Esophagus muscularis mucosa (tissue), 4 donors: ENCODE results near the gene MYH16. TPM values are rescaled to one million over a fixed set of nuclear protein-coding genes. Genes with fewer than 3 reads are reported as not detected.

ENCODE experiments used
- DNase-seq: peaks from one replicate; pipeline ENCODE4 v3.0.0-alpha.2; 2017; ENCODE audit errors: extremely low spot score
- H3K27ac ChIP-seq, 4 donors: fragments of 200-600 bp; sonication (generic); replicated peaks in 1 of 4; 1 replicate in 3 of 4; 2 replicates in 1 of 4; pipeline ENCODE4 v1.5.1; 2016 to 2019; ENCODE audit warnings: mild to moderate bottlenecking in 1 of 4
- H3K27me3 ChIP-seq, 4 donors: fragments of 200-600 bp; sonication (generic); one replicate each; pipeline versions ENCODE4 v1.5.1 to v1.6.0; 2016 to 2019
- H3K36me3 ChIP-seq, 4 donors: fragments of 200-600 bp; sonication (generic); one replicate each; pipeline ENCODE4 v1.5.1; 2016 to 2019
- H3K4me1 ChIP-seq, 4 donors: fragments of 200-600 bp; sonication (generic); one replicate each; pipeline ENCODE4 v1.5.1; 2016 to 2019
- H3K4me3 ChIP-seq, 4 donors: fragments of 200-600 bp; sonication (generic); 1 replicate in 2 of 4; 2 replicates in 2 of 4; pipeline ENCODE4 v1.5.1; 2016 to 2019; ENCODE audit warnings: mild to moderate bottlenecking in 4 of 4, moderate library complexity in 1 of 4
- H3K9me3 ChIP-seq, 4 donors: fragments of 200-600 bp; sonication (generic); 1 replicate in 3 of 4; 2 replicates in 1 of 4; pipeline ENCODE4 v1.5.1; 2016 to 2019
- EP300 ChIP-seq: sonication (generic); formaldehyde crosslinking; IDR thresholded peaks from one replicate; pipeline ENCODE4 v1.6.1; 2017; ENCODE audit warnings: antibody characterized with exemption
- POLR2A ChIP-seq: fragments of 450-650 bp; IDR thresholded peaks from one replicate; pipeline ENCODE4 v1.6.1; 2017; ENCODE audit warnings: antibody characterized with exemption, moderate library complexity, mild to moderate bottlenecking, low read depth
- POLR2AphosphoS5 ChIP-seq, 2 donors: sonication (generic); formaldehyde crosslinking; IDR thresholded peaks; one replicate each; pipeline ENCODE4 v1.6.1; 2017; ENCODE audit warnings: antibody characterized with exemption in 2 of 2
- WGBS: methylation state at CpG from one replicate; pipeline ENCODE4 v1.1.5; 2018; 5-methylcytosine and 5-hydroxymethylcytosine counted together
- intact Hi-C: fragments of 100-400 bp; cut with DNase I; formaldehyde crosslinking; loops from one replicate; pipeline ENCODE4 v1.15.1; 2023
- total RNA-seq, 4 donors: library from RNA; depleted of rRNA; stranded (reverse); fragments of >200 nt; gene quantifications; one replicate each; pipeline versions ENCODE4 v1.1.0 to v1.2.1, GENCODE V29; 2016
- TF ChIP-seq, protein P1 (sequence below), 3 experiments: fragments of 200-600 bp in 2 of 3; fragments of 450-650 bp in 1 of 3; sonication (generic) in 2 of 3; IDR thresholded peaks; one replicate each; pipeline ENCODE4 v1.5.1; 2017 to 2019; ENCODE audit warnings: antibody characterized with exemption in 3 of 3, mild to moderate bottlenecking in 2 of 3, moderate library complexity in 1 of 3

MYH16 gene
- total RNA-seq, 4 donors from 2014 or later, result not detected

GRCh38 chr7:99257675-99258074 is 15.0 kb upstream of the MYH16 start:
- Histone ChIP-seq H3K36me3 (no peaks in the 10 kb centered on the region), H3K27ac (no peak overlapping the region), H3K9me3 (no peaks in the 10 kb centered on the region), H3K4me3 (no peak overlapping the region), H3K27me3 (peaks cover 0 to 21% (median 0%) of the 10 kb centered on the region in 4 donors), H3K4me1 (no peaks in the 10 kb centered on the region)
- WGBS, result 93% methylated on average over 7 of the region's 7 CpGs
- TF ChIP-seq POLR2A, result no peak
- no peak for TF ChIP-seq POLR2AphosphoS5 (IDR thresholded peaks at IDR 0.05)
- TF ChIP-seq, protein P1, sequence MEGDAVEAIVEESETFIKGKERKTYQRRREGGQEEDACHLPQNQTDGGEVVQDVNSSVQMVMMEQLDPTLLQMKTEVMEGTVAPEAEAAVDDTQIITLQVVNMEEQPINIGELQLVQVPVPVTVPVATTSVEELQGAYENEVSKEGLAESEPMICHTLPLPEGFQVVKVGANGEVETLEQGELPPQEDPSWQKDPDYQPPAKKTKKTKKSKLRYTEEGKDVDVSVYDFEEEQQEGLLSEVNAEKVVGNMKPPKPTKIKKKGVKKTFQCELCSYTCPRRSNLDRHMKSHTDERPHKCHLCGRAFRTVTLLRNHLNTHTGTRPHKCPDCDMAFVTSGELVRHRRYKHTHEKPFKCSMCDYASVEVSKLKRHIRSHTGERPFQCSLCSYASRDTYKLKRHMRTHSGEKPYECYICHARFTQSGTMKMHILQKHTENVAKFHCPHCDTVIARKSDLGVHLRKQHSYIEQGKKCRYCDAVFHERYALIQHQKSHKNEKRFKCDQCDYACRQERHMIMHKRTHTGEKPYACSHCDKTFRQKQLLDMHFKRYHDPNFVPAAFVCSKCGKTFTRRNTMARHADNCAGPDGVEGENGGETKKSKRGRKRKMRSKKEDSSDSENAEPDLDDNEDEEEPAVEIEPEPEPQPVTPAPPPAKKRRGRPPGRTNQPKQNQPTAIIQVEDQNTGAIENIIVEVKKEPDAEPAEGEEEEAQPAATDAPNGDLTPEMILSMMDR (IDR thresholded peaks at IDR 0.05), result no peak
- TF ChIP-seq EP300, result no peak
- intact Hi-C loops, result no loop called here
- DNase-seq, result no peak

DNA sequence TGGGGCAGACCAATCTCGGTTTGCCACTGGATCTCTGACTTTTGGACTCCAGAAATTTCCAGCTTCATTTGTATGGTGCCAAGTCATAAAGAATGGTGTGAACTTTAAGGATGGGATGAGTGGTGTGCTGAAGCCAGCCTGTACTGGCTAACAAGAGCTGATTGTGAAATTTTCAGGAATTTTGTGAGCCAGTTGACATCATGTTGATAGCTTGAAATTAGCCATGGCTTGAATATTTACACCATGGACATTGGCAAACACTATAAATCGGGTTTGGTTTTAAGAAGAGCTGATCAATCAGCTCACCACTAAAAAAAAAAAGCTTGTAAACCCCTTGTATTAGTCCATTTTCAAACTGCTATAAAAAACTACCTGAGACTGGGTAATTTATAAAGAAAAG is 14.1 kb upstream of the MYH16 start:
- Histone ChIP-seq H3K36me3 (no peaks in the 10 kb centered on the region), H3K4me3 (no peak overlapping the region), H3K27me3 (peaks cover 0 to 21% (median 0%) of the 10 kb centered on the region in 4 donors), H3K27ac (no peak overlapping the region), H3K9me3 (no peaks in the 10 kb centered on the region), H3K4me1 (no peaks in the 10 kb centered on the region)
- intact Hi-C loops, result no loop called here
- 87% methylated on average over 2 of the region's 2 CpGs for WGBS
- DNase-seq, result no peak
- TF ChIP-seq POLR2AphosphoS5 (IDR thresholded peaks at IDR 0.05), result no peak
- TF ChIP-seq, protein P1 (IDR thresholded peaks at IDR 0.05), result no peak
- TF ChIP-seq EP300, result no peak
- no peak for TF ChIP-seq POLR2A

GRCh38 chr7:99260395-99260794 is 12.2 kb upstream of the MYH16 start:
- no peaks in the 10 kb centered on the region for H3K4me1 ChIP-seq
- intact Hi-C loops, result no loop called here

DNA sequence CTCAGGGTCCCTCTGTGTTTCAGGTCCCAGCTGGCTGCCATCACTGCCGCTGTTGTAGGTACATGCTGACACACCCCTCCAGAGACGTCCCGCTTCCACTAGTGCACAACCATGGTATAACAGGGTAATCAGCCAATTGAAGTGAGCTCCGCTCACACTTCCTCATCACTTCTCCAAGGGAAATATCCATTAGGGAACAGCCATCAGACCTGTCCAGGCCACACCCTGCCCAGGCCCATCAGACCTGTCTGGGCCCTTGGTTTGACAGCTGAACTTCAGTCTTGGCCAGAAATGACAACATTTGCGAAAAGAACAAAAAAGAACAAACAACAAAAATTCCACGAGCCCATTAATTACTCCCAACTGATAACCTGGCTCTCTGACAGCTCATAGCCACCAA is 11.0 kb upstream of the MYH16 start:
- DNase-seq, result no peak
- H3K4me1 ChIP-seq, result no peaks in the 10 kb centered on the region
- no peak overlapping the region for H3K4me3 ChIP-seq
- no peaks in the 10 kb centered on the region for H3K36me3 ChIP-seq
- TF ChIP-seq EP300, result no peak
- H3K27ac ChIP-seq, result no peak overlapping the region
- H3K9me3 ChIP-seq, result peaks cover 0 to 5% (median 0%) of the 10 kb centered on the region in 4 donors
- intact Hi-C loops, result no loop called here
- 75% methylated on average over 6 of the region's 6 CpGs for WGBS
- H3K27me3 ChIP-seq, result peaks cover 0 to 13% (median 0%) of the 10 kb centered on the region in 4 donors

More at GRCh38 chr7:99260395-99260794, 12.2 kb upstream of the MYH16 start:
- H3K4me3 ChIP-seq, result no peak overlapping the region
- H3K9me3 ChIP-seq, result no peaks in the 10 kb centered on the region
- no peak overlapping the region for H3K27ac ChIP-seq
- WGBS, result no CpG with 5 or more reads among the region's 1 CpG
- no peak for DNase-seq
- TF ChIP-seq, protein P1 (IDR thresholded peaks at IDR 0.05), result no peak
- no peak for TF ChIP-seq POLR2A
- TF ChIP-seq EP300, result no peak
- no peak for TF ChIP-seq POLR2AphosphoS5 (IDR thresholded peaks at IDR 0.05)
- H3K27me3 ChIP-seq, result peaks cover 0 to 16% (median 0%) of the 10 kb centered on the region in 4 donors
- H3K36me3 ChIP-seq, result no peaks in the 10 kb centered on the region

- Histone ChIP-seq H3K9me3 (peaks cover 0 to 5% (median 0%) of the 10 kb centered on the region in 4 donors), H3K27me3 (peaks cover 0 to 6% (median 0%) of the 10 kb centered on the region in 4 donors), H3K27ac (no peak overlapping the region), H3K4me1 (no peaks in the 10 kb centered on the region), H3K4me3 (no peak overlapping the region), H3K36me3 (no peaks in the 10 kb centered on the region)
- DNase-seq, result no peak
- TF ChIP-seq EP300, result no peak
- TF ChIP-seq, protein P1 (IDR thresholded peaks at IDR 0.05), result no peak
- no peak for TF ChIP-seq POLR2A
- TF ChIP-seq POLR2AphosphoS5 (IDR thresholded peaks at IDR 0.05), result no peak
- WGBS, result 70% methylated on average over 4 of the region's 4 CpGs
- intact Hi-C loops, result no loop called here
Observed at GRCh38 chr7:99265848-99266480, 6.7 kb upstream of the MYH16 start.
